ENCODE data around the gene PLCG1.
"Not testable (repeated sequence)": the region's sequence is repeated elsewhere in the genome, so short reads cannot be mapped to it uniquely, and the experiment has no call there.

The PLCG1 gene

GRCh38 chr20:41136680-41137613, at the start of gene PLCG1:
PLCG1 (plus strand) TSS chr20:41137543; CDS start chr20:41137642, 99 bp downstream.
- peak; percentile 36 for DNase-seq

- DNase-seq = peak; percentile 29
Observed at GRCh38 chr20:41087777-41088176, 49.6 kb upstream of the PLCG1 start.

- DNase-seq = no peak
Observed at GRCh38 chr20:41089555-41089954, 47.8 kb upstream of the PLCG1 start.

GRCh38 chr20:41091927-41092326, 45.4 kb upstream of the PLCG1 start:
- DNase-seq = no peak

GRCh38 chr20:41094353-41095055, 42.8 kb upstream of the PLCG1 start:
- no peak for DNase-seq

- peak; percentile 4 for DNase-seq
Observed at GRCh38 chr20:41095110-41095969, 42.0 kb upstream of the PLCG1 start.

- no peak for DNase-seq
Observed at GRCh38 chr20:41098703-41099250, 38.6 kb upstream of the PLCG1 start.

- no peak for DNase-seq
Observed at GRCh38 chr20:41100001-41100480, 37.3 kb upstream of the PLCG1 start.

GRCh38 chr20:41101660-41102059, 35.7 kb upstream of the PLCG1 start:
- no peak for DNase-seq

- no peak for DNase-seq
Observed at GRCh38 chr20:41108531-41108930, 28.8 kb upstream of the PLCG1 start.

GRCh38 chr20:41110012-41110411, 27.3 kb upstream of the PLCG1 start:
- no peak for DNase-seq

GRCh38 chr20:41110930-41111577, 26.3 kb upstream of the PLCG1 start:
- no peak for DNase-seq

- no peak for DNase-seq
Observed at GRCh38 chr20:41111578-41111951, 25.8 kb upstream of the PLCG1 start.

- no peak for DNase-seq
Observed at GRCh38 chr20:41116282-41116956, 20.9 kb upstream of the PLCG1 start.

GRCh38 chr20:41118159-41118558, 19.2 kb upstream of the PLCG1 start:
- not testable (repeated sequence) for DNase-seq

- no peak for DNase-seq
Observed at GRCh38 chr20:41118632-41119031, 18.7 kb upstream of the PLCG1 start.

- no peak for DNase-seq
Observed at GRCh38 chr20:41119614-41120561, 17.5 kb upstream of the PLCG1 start.

- no peak for DNase-seq
Observed at GRCh38 chr20:41121399-41121798, 15.9 kb upstream of the PLCG1 start.

- no peak for DNase-seq
Observed at GRCh38 chr20:41123631-41124030, 13.7 kb upstream of the PLCG1 start.

- DNase-seq = no peak
Observed at GRCh38 chr20:41124451-41125094, 12.8 kb upstream of the PLCG1 start.
